Stimulated activated CD4-positive, alpha-beta T cell treated with anti-CD3 and anti-CD28 coated beads, TNF-alpha, amount 100 ng/mL, for 1 hour (primary cell): ENCODE results near the gene ICE2.

Source experiments
- DNase-seq, 3 donors: peaks; one replicate each; pipeline ENCODE4 v3.0.0-alpha.2; 2020; ENCODE audit warnings: low read depth in 3 of 3, low spot score in 1 of 3

ICE2 gene

GRCh38 chr15:60478566-60479360 lies at the start of gene ICE2:
Gene ICE2 (minus strand): TSS chr15:60479142. CDS start chr15:60477977, 1,165 bp downstream.
- DNase-seq = peak; percentile 83 to 92 (median 83)

GRCh38 chr15:60528530-60528929 lies 49.6 kb upstream of the ICE2 start:
- no peak for DNase-seq

- DNase-seq = no peak
These were observed 48.5 kb upstream of the ICE2 start for GRCh38 chr15:60527456-60527855.

GRCh38 chr15:60526127-60526616 lies 47.2 kb upstream of the ICE2 start:
- DNase-seq = no peak

- no peak for DNase-seq
These were observed 46.5 kb upstream of the ICE2 start for GRCh38 chr15:60525341-60526039.

- DNase-seq = no peak
These were observed 44.1 kb upstream of the ICE2 start for GRCh38 chr15:60523056-60523455.

- peak; percentile 44 to 68 (median 54) for DNase-seq
These were observed 42.0 kb upstream of the ICE2 start for GRCh38 chr15:60520825-60521368.

- DNase-seq = no peak
These were observed 41.3 kb upstream of the ICE2 start for GRCh38 chr15:60520013-60520824.

GRCh38 chr15:60519218-60519617 lies 40.3 kb upstream of the ICE2 start:
- DNase-seq = no peak

GRCh38 chr15:60518511-60518910 lies 39.6 kb upstream of the ICE2 start:
- DNase-seq = no peak

GRCh38 chr15:60514261-60514881 lies 35.4 kb upstream of the ICE2 start:
- no peak for DNase-seq

GRCh38 chr15:60513676-60514075 lies 34.7 kb upstream of the ICE2 start:
- DNase-seq = no peak

GRCh38 chr15:60512937-60513336 lies 34.0 kb upstream of the ICE2 start:
- no peak for DNase-seq

- DNase-seq = no peak
These were observed 32.5 kb upstream of the ICE2 start for GRCh38 chr15:60511351-60512031.

- DNase-seq = no peak
These were observed 31.1 kb upstream of the ICE2 start for GRCh38 chr15:60510006-60510405.

GRCh38 chr15:60509470-60509869 lies 30.5 kb upstream of the ICE2 start:
- no peak for DNase-seq

GRCh38 chr15:60508442-60508841 lies 29.5 kb upstream of the ICE2 start:
- DNase-seq = no peak

- DNase-seq = peak in 1 of 3 donors; percentile 20
These were observed 28.9 kb upstream of the ICE2 start for GRCh38 chr15:60507596-60508424.

GRCh38 chr15:60496853-60497252 lies 17.9 kb upstream of the ICE2 start:
- DNase-seq = no peak
